HepG2 (cell line): ENCODE measurements around the gene RGS14. TPM values are rescaled to one million over a fixed set of nuclear protein-coding genes. Genes with fewer than 3 reads are reported as not detected.

ENCODE experiments used
- AGO2 ChIP-seq: fragments of 200-400 bp; formaldehyde crosslinking; optimal IDR thresholded peaks from 2 replicates; pipeline ENCODE3; 2017; ENCODE audit warnings: mild to moderate bottlenecking, low read depth, low read length, moderate library complexity
- HHEX ChIP-seq: IDR thresholded peaks from 2 replicates; pipeline ENCODE4 v1.6.1; 2016; ENCODE audit warnings: control low read depth
- JUN ChIP-seq: sonication (generic); formaldehyde crosslinking; IDR thresholded peaks from 2 replicates; pipeline ENCODE4 v1.4.0; 2020; ENCODE audit warnings: mild to moderate bottlenecking, missing genetic modification reagents
- KDM2A ChIP-seq: sonication (generic); formaldehyde crosslinking; IDR thresholded peaks from 2 replicates; pipeline ENCODE4 v1.4.0; 2020; ENCODE audit warnings: low read depth, missing genetic modification reagents, borderline replicate concordance
- KLF11 ChIP-seq: IDR thresholded peaks from 2 replicates; pipeline ENCODE4 v1.6.1; 2016; ENCODE audit warnings: missing compliant biosample characterization
- MXD4 ChIP-seq: IDR thresholded peaks from 2 replicates; pipeline ENCODE4 v1.6.1; 2016; ENCODE audit warnings: mild to moderate bottlenecking, missing biosample characterization, missing genetic modification reagents
- NFAT5 ChIP-seq: sonication (generic); formaldehyde crosslinking; IDR thresholded peaks from 2 replicates; pipeline ENCODE4 v1.4.0; 2020; ENCODE audit warnings: missing genetic modification reagents
- STAG1 ChIP-seq: sonication (generic); formaldehyde crosslinking; IDR thresholded peaks from 2 replicates; pipeline ENCODE4 v1.4.0; 2020; ENCODE audit warnings: missing genetic modification reagents
- STAT5B ChIP-seq: sonication (generic); formaldehyde crosslinking; IDR thresholded peaks from 2 replicates; pipeline ENCODE4 v1.4.0; 2020; ENCODE audit warnings: missing genetic modification reagents
- ZBTB20 ChIP-seq: sonication (generic); formaldehyde crosslinking; IDR thresholded peaks from 2 replicates; pipeline ENCODE4 v1.8.1; 2023; ENCODE audit warnings: missing genetic modification reagents, low read depth, mild to moderate bottlenecking, borderline replicate concordance
- ZMYM4 ChIP-seq: sonication (generic); formaldehyde crosslinking; IDR thresholded peaks from 2 replicates; pipeline ENCODE4 v1.8.1; 2023; ENCODE audit warnings: mild to moderate bottlenecking, missing genetic modification reagents
- ZNF143 ChIP-seq: sonication (generic); formaldehyde crosslinking; IDR thresholded peaks from 2 replicates; pipeline ENCODE4 v1.4.0; 2020; ENCODE audit warnings: missing genetic modification reagents
- ZNF362 ChIP-seq: sonication (generic); formaldehyde crosslinking; IDR thresholded peaks from 2 replicates; pipeline ENCODE4 v1.4.0; 2020; ENCODE audit warnings: missing genetic modification reagents, mild to moderate bottlenecking, borderline replicate concordance
- ZNF556 ChIP-seq: sonication (generic); formaldehyde crosslinking; IDR thresholded peaks from 2 replicates; pipeline ENCODE4 v1.4.0; 2020; ENCODE audit warnings: mild to moderate bottlenecking, missing genetic modification reagents, borderline replicate concordance
- polyA plus RNA-seq, 8 experiments: library from polyadenylated mRNA; depleted of rRNA in 3 of 8; stranded (reverse) in 7 of 8; unstranded in 1 of 8; fragments of >200 nt; fragmentation: Illumina TruSeq in 4 of 8; extraction: Trizol in 4 of 8; gene quantifications; 2 replicates each; pipeline versions ENCODE4 v1.2.1 to v1.2.3, GENCODE V29; 2011 to 2016; ENCODE audit warnings: low read depth in 4 of 8, missing spikeins in 1 of 8, mixed read lengths in 1 of 8; ENCODE audit not compliant: insufficient read depth in 1 of 8
- total RNA-seq, 5 experiments: library from RNA; depleted of rRNA; stranded (reverse); fragments of >200 nt; fragmentation: Illumina TruSeq; extraction: Trizol; gene quantifications; 2 replicates each; pipeline ENCODE4 v1.2.3, GENCODE V29; 2016; ENCODE audit warnings: low read depth in 1 of 5

RGS14 gene
- total and polyA plus RNA-seq, 2 of the 13 experiments (the other 11 are each of a cell fraction or from before 2014, with no cell fraction given) = 11.1 to 17.2 TPM

GRCh38 chr5:177351392-177352329 lies 6.1 kb upstream of the RGS14 start, which contains the start of gene LMAN2 (continued):
- no peak; the same call in none of the 2 replicates for TF ChIP-seq NFAT5 (CRISPR knock-in tag)
- TF ChIP-seq STAG1 = no peak
- 0 out of 2 replicates have a peak, but pooled peaks have one; percentile 34 for TF ChIP-seq MXD4
- no peak for TF ChIP-seq ZBTB20 (CRISPR knock-in tag)
- peak; percentile 79 for TF ChIP-seq ZMYM4 (CRISPR knock-in tag)
- TF ChIP-seq ZNF556 (CRISPR knock-in tag) = 0 out of 2 replicates have a peak, but pooled peaks have one; percentile 56
- peak; percentile 52 for TF ChIP-seq AGO2
- no peak for TF ChIP-seq KLF11 (CRISPR knock-in tag)
- TF ChIP-seq KDM2A (CRISPR knock-in tag) = peak; percentile 77
- TF ChIP-seq JUN (CRISPR knock-in tag) = no peak
- peak; percentile 98 for TF ChIP-seq ZNF143
- peak; percentile 7; the same call in 1 of the 2 replicates for TF ChIP-seq STAT5B (CRISPR knock-in tag)
- no peak for TF ChIP-seq ZNF362 (CRISPR knock-in tag)
- no peak for TF ChIP-seq HHEX (CRISPR knock-in tag)
